Mammary epithelial cell (primary cell): ENCODE data around the gene MDM2.

ENCODE experiments used
- EZH2 ChIP-seq: IDR thresholded peaks from 2 replicates; pipeline ENCODE4 v1.6.1; 2012; ENCODE audit warnings: low read length, inconsistent platforms, borderline replicate concordance
- TF ChIP-seq, protein P1 (sequence below), 2 donors: IDR thresholded peaks in 1 of 2; conservative IDR thresholded peaks in 1 of 2; 2 replicates each; pipeline ENCODE4 v1.5.1; 2011 to 2012; ENCODE audit warnings: inconsistent platforms in 2 of 2, low read length in 2 of 2, mild to moderate bottlenecking in 2 of 2, control low read depth in 1 of 2, low read depth in 1 of 2; ENCODE audit not compliant: insufficient read depth in 1 of 2; ENCODE audit errors: extremely low read depth in 1 of 2

DNA sequence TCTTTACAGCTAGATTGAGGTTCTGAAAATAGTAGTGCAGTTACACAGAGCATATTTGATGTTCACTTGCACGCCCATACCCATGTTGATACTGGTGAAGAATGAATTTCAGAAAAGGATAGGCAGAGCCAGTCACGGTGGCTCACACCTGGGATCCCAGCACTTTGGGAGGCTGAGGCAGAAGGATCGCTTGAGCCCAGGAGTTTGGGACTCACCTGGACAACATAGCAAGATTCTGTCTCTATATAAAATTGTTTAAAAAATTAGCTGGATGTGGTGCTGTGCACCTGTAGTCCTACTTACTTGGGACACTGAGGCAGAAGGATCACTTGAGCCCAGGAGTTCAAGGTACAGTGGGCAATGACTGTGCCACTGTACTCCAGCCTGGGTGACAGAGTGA, 56.6 kb downstream of the MDM2 start:
- TF ChIP-seq, protein P1, sequence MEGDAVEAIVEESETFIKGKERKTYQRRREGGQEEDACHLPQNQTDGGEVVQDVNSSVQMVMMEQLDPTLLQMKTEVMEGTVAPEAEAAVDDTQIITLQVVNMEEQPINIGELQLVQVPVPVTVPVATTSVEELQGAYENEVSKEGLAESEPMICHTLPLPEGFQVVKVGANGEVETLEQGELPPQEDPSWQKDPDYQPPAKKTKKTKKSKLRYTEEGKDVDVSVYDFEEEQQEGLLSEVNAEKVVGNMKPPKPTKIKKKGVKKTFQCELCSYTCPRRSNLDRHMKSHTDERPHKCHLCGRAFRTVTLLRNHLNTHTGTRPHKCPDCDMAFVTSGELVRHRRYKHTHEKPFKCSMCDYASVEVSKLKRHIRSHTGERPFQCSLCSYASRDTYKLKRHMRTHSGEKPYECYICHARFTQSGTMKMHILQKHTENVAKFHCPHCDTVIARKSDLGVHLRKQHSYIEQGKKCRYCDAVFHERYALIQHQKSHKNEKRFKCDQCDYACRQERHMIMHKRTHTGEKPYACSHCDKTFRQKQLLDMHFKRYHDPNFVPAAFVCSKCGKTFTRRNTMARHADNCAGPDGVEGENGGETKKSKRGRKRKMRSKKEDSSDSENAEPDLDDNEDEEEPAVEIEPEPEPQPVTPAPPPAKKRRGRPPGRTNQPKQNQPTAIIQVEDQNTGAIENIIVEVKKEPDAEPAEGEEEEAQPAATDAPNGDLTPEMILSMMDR (conservative IDR thresholded peaks at IDR 0.05 in 1 of 2, IDR thresholded peaks at IDR 0.05 in 1 of 2; ENCODE audit: extremely low read depth in 1 of 2, insufficient read depth in 1 of 2, low read depth in 1 of 2, low read length in 2 of 2): no peak
- TF ChIP-seq EZH2: no peak
